ENCODE measurements around the gene TCP10L.

GRCh38 chr21:32560896-32561295, 24.4 kb downstream of the TCP10L start:
- TF ChIP-seq EZH2 (IDR thresholded peaks at IDR 0.05) (no peak), FOXP2 (optimal IDR thresholded peaks at IDR 0.05; ENCODE audit: control extremely low read depth, extremely low read length, insufficient read depth) (no peak), POLR2AphosphoS5 (IDR thresholded peaks at IDR 0.05; ENCODE audit: borderline replicate concordance, low read depth, low read length) (no peak)

Measured in SK-N-MC (cell line).